H9 (cell line): Measurements from ENCODE around the gene CLECL1. TPM values are rescaled to one million over a fixed set of nuclear protein-coding genes. Genes with fewer than 3 reads are reported as not detected.
A peak's percentile ranks its signal among the peaks of the same experiment; 100 is the strongest.

ENCODE experiments used
- DNase-seq: peaks from one replicate; pipeline ENCODE4 v3.0.0-alpha.2; 2017
- H2AFZ ChIP-seq: one replicate; pipeline ENCODE4 v1.6.1; 2013; ENCODE audit warnings: mild to moderate bottlenecking, low read length, control low read depth, moderate library complexity
- H2AK5ac ChIP-seq: 2 replicates; pipeline ENCODE4 v1.6.1; 2013; ENCODE audit warnings: low read length, control low read depth, mixed read lengths; ENCODE audit not compliant: insufficient read length
- H2BK120ac ChIP-seq: one replicate; pipeline ENCODE4 v1.6.1; 2013; ENCODE audit warnings: low read depth, mild to moderate bottlenecking, low read length, control low read depth, inconsistent platforms; ENCODE audit not compliant: poor library complexity, severe bottlenecking
- H2BK12ac ChIP-seq: 2 replicates; pipeline ENCODE4 v1.6.1; 2013; ENCODE audit warnings: low read length, control low read depth, mixed read lengths, low read depth; ENCODE audit not compliant: insufficient read length
- H2BK15ac ChIP-seq: 2 replicates; pipeline ENCODE4 v1.6.1; 2013; ENCODE audit warnings: low read depth, low read length, control low read depth
- H2BK20ac ChIP-seq: one replicate; pipeline ENCODE4 v1.6.1; 2013; ENCODE audit warnings: low read depth, mild to moderate bottlenecking, low read length, control low read depth, inconsistent platforms; ENCODE audit not compliant: poor library complexity, severe bottlenecking
- H2BK5ac ChIP-seq: 2 replicates; pipeline ENCODE4 v1.6.1; 2013; ENCODE audit warnings: low read length, control low read depth, mixed read lengths; ENCODE audit not compliant: insufficient read length
- H3K14ac ChIP-seq: 2 replicates; pipeline ENCODE4 v1.6.1; 2013; ENCODE audit warnings: low read length, control low read depth; ENCODE audit not compliant: insufficient read depth
- H3K18ac ChIP-seq: 2 replicates; pipeline ENCODE4 v1.6.1; 2013; ENCODE audit warnings: low read depth, mild to moderate bottlenecking, mixed read lengths, low read length, control low read depth; ENCODE audit not compliant: insufficient read length
- H3K23ac ChIP-seq: 2 replicates; pipeline ENCODE4 v1.6.1; 2013; ENCODE audit warnings: low read length, control low read depth, mixed read lengths, low read depth; ENCODE audit not compliant: insufficient read length
- H3K23me2 ChIP-seq: 2 replicates; pipeline ENCODE4 v1.6.1; 2013; ENCODE audit warnings: low read depth, mild to moderate bottlenecking, mixed read lengths, low read length, control low read depth; ENCODE audit not compliant: insufficient read length, poor library complexity, severe bottlenecking
- H3K27ac ChIP-seq: 2 replicates; pipeline ENCODE4 v1.5.1; 2013; ENCODE audit warnings: low read length, control low read depth, mixed read lengths, low read depth; ENCODE audit not compliant: insufficient read length
- H3K27me3 ChIP-seq: 2 replicates; pipeline ENCODE4 v1.6.1; 2013; ENCODE audit warnings: low read length, control low read depth, inconsistent platforms; ENCODE audit not compliant: insufficient read depth
- H3K4ac ChIP-seq: 2 replicates; pipeline ENCODE4 v1.6.1; 2013; ENCODE audit warnings: low read depth, mild to moderate bottlenecking, control low read depth, inconsistent platforms, low read length, moderate library complexity
- H3K4me1 ChIP-seq: 2 replicates; pipeline ENCODE4 v1.6.1; 2013; ENCODE audit warnings: low read length, control low read depth, inconsistent platforms; ENCODE audit not compliant: insufficient read depth
- H3K4me2 ChIP-seq: 2 replicates; pipeline ENCODE4 v1.6.1; 2013; ENCODE audit warnings: low read length, control low read depth, mixed read lengths; ENCODE audit not compliant: insufficient read length, insufficient read depth
- H3K56ac ChIP-seq: 2 replicates; pipeline ENCODE4 v1.6.1; 2013; ENCODE audit warnings: low read depth, mild to moderate bottlenecking, mixed read lengths, low read length, control low read depth; ENCODE audit not compliant: insufficient read length
- H3K79me1 ChIP-seq: 2 replicates; pipeline ENCODE4 v1.6.1; 2013; ENCODE audit warnings: low read depth, mild to moderate bottlenecking, moderate library complexity, low read length, control low read depth, inconsistent platforms; ENCODE audit not compliant: insufficient read depth, poor library complexity, severe bottlenecking
- H3K79me2 ChIP-seq: 2 replicates; pipeline ENCODE4 v1.6.1; 2013; ENCODE audit warnings: low read length, control low read depth, inconsistent platforms; ENCODE audit not compliant: insufficient read depth
- H3K9ac ChIP-seq: 2 replicates; pipeline ENCODE4 v1.6.1; 2013; ENCODE audit warnings: low read length, control low read depth, mixed read lengths; ENCODE audit not compliant: insufficient read length; ENCODE audit errors: extremely low read depth
- H3K9me3 ChIP-seq: one replicate; pipeline ENCODE4 v1.6.1; 2013; ENCODE audit warnings: low read depth, low read length, inconsistent platforms; ENCODE audit not compliant: control insufficient read depth
- H3T11ph ChIP-seq: one replicate; pipeline ENCODE4 v1.6.1; 2013; ENCODE audit warnings: mild to moderate bottlenecking, low read length, control low read depth, inconsistent platforms
- H4K20me1 ChIP-seq: one replicate; pipeline ENCODE4 v1.6.1; 2013; ENCODE audit not compliant: control insufficient read depth, insufficient read length, insufficient read depth
- H4K5ac ChIP-seq: 2 replicates; pipeline ENCODE4 v1.6.1; 2013; ENCODE audit warnings: low read depth, mild to moderate bottlenecking, mixed read lengths, low read length, control low read depth; ENCODE audit not compliant: insufficient read length
- H4K8ac ChIP-seq: replicated peaks from 2 replicates; pipeline ENCODE4 v1.6.1; 2013; ENCODE audit warnings: low read length, control low read depth, mixed read lengths, low read depth; ENCODE audit not compliant: insufficient read length
- H4K91ac ChIP-seq: 2 replicates; pipeline ENCODE4 v1.6.1; 2013; ENCODE audit warnings: low read depth, mild to moderate bottlenecking, moderate library complexity, mixed read lengths, low read length, control low read depth; ENCODE audit not compliant: insufficient read length
- H3K27ac Mint-ChIP-seq, 3 experiments: 2 replicates in 2 of 3; 3 replicates in 1 of 3; pipeline ENCODE4 v1.8.0; 2020 to 2021; ENCODE audit warnings: mixed read lengths in 3 of 3, mild to moderate bottlenecking in 1 of 3, moderate library complexity in 1 of 3
- H3K27me3 Mint-ChIP-seq: 2 replicates; pipeline ENCODE4 v1.8.0; 2021; ENCODE audit warnings: low read depth, mild to moderate bottlenecking, moderate library complexity, mixed read lengths
- H3K36me3 Mint-ChIP-seq, 3 experiments: 2 replicates in 2 of 3; 3 replicates in 1 of 3; pipeline ENCODE4 v1.8.0; 2020 to 2021; ENCODE audit warnings: low read depth in 3 of 3, mixed read lengths in 3 of 3; ENCODE audit not compliant: insufficient read depth in 1 of 3
- H3K4me1 Mint-ChIP-seq, 2 experiments: 2 replicates each; pipeline ENCODE4 v1.8.0; 2020; ENCODE audit warnings: mixed read lengths in 2 of 2
- H3K4me3 Mint-ChIP-seq, 2 experiments: 2 replicates in 1 of 2; 3 replicates in 1 of 2; pipeline ENCODE4 v1.8.0; 2020 to 2021; ENCODE audit warnings: mild to moderate bottlenecking in 2 of 2, mixed read lengths in 2 of 2, moderate library complexity in 1 of 2
- H3K9me3 Mint-ChIP-seq, 2 experiments: 2 replicates in 1 of 2; 3 replicates in 1 of 2; pipeline ENCODE4 v1.8.0; 2020; ENCODE audit warnings: mild to moderate bottlenecking in 2 of 2, mixed read lengths in 2 of 2, moderate library complexity in 1 of 2
- CTCF ChIP-seq: fragments of 200-600 bp; sonication (generic); conservative IDR thresholded peaks from 3 replicates; pipeline ENCODE4 v1.8.0; 2021; ENCODE audit warnings: antibody characterized with exemption, mild to moderate bottlenecking
- WGBS: extraction: QIAGEN DNeasy Blood & Tissue Kit; methylation state at CpG from one replicate; pipeline ENCODE4 v1.1.7; 2013; ENCODE audit warnings: missing lambda C conversion rate, low lambda C conversion rate, mixed read lengths; ENCODE audit not compliant: insufficient read length; ENCODE audit errors: extremely low coverage; 5-methylcytosine and 5-hydroxymethylcytosine counted together
- total RNA-seq: library from RNA; stranded (reverse); gene quantifications from 2 replicates; pipeline ENCODE4 v1.2.1, GENCODE V29; 2021

The CLECL1 gene
- total RNA-seq, 1 experiment from 2014 or later: not detected

- Histone ChIP-seq H3K4ac (no peak overlapping the region), H2BK20ac (no peak overlapping the region), H3K79me1 (no peaks in the 10 kb centered on the region), H2BK120ac (no peak overlapping the region), H4K20me1 (no peaks in the 10 kb centered on the region), H3K9me3 (no peaks in the 10 kb centered on the region), H2AFZ (no peak overlapping the region), H4K5ac (no peak overlapping the region), H3K14ac (no peak overlapping the region), H3K18ac (no peak overlapping the region), H2AK5ac (no peak overlapping the region), H3T11ph (no peak overlapping the region), H3K23ac (no peak overlapping the region), H3K79me2 (no peaks in the 10 kb centered on the region), H2BK15ac (no peak overlapping the region), H3K9ac (no peak overlapping the region), H3K56ac (no peak overlapping the region), H2BK12ac (no peak overlapping the region), H3K27ac (peak overlapping the region; percentile 36), H4K8ac (no peak overlapping the region), H3K4me1 (peaks cover 2% of the 10 kb centered on the region; the same call in 1 of the 2 replicates), H3K27me3 (no peaks in the 10 kb centered on the region), H3K4me2 (no peak overlapping the region), H3K23me2 (no peaks in the 10 kb centered on the region), H2BK5ac (no peak overlapping the region), H4K91ac (no peak overlapping the region)
- Mint-ChIP-seq H3K27me3 (no peaks in the 10 kb centered on the region), H3K4me3 (no peak overlapping the region), H3K9me3 (no peaks in the 10 kb centered on the region; a peak in 1 of 5 replicates), H3K27ac (peak overlapping the region in 2 of 3 experiments; percentile 2 to 82; a peak in 2 of 7 replicates), H3K4me1 (peaks cover 25 to 38% of the 10 kb centered on the region in 2 experiments), H3K36me3 (peaks cover 0 to 1% (median 0%) of the 10 kb centered on the region in 3 experiments; a peak in 2 of 7 replicates)
- no CpG with 5 or more reads among the region's 3 CpGs for WGBS
- TF ChIP-seq CTCF: no peak
- no peak for DNase-seq
These were observed 43.9 kb upstream of the CLECL1 start for GRCh38 chr12:9776781-9777180.
